Measurements from ENCODE around the gene PSMA8.
"Not testable (repeated sequence)": the region's sequence is repeated elsewhere in the genome, so short reads cannot be mapped to it uniquely, and the experiment has no call there.

Gene PSMA8

GRCh38 chr18:26133652-26134051, at the start of gene PSMA8:
Gene PSMA8, plus strand, starts transcription at chr18:26133869. Its CDS starts 97 bp downstream, at chr18:26133966.
- peak; percentile 39 for DNase-seq

- no peak for DNase-seq
Observed at GRCh38 chr18:26085056-26085455, 48.6 kb upstream of the PSMA8 start.

GRCh38 chr18:26086959-26087358, 46.7 kb upstream of the PSMA8 start:
- DNase-seq = no peak

DNA sequence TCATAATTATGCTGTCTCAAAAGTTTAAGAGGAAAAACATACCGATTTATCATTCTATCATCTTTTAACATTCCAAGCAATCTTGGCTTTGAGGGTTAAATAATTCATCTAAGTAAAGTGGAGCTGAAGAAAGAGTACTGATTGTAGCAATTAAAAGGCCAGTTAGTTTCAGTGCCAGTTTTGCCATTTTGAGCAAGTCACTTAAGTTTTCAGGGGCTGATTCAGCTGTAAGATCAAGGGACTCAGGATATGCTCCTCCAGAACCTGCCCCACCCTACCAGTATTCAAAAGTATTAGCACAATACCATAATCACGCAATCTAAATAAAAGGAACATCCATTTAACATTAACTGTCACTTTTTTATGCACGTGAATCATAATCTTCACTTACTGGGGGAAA, 45.2 kb upstream of the PSMA8 start:
- DNase-seq = no peak

DNA sequence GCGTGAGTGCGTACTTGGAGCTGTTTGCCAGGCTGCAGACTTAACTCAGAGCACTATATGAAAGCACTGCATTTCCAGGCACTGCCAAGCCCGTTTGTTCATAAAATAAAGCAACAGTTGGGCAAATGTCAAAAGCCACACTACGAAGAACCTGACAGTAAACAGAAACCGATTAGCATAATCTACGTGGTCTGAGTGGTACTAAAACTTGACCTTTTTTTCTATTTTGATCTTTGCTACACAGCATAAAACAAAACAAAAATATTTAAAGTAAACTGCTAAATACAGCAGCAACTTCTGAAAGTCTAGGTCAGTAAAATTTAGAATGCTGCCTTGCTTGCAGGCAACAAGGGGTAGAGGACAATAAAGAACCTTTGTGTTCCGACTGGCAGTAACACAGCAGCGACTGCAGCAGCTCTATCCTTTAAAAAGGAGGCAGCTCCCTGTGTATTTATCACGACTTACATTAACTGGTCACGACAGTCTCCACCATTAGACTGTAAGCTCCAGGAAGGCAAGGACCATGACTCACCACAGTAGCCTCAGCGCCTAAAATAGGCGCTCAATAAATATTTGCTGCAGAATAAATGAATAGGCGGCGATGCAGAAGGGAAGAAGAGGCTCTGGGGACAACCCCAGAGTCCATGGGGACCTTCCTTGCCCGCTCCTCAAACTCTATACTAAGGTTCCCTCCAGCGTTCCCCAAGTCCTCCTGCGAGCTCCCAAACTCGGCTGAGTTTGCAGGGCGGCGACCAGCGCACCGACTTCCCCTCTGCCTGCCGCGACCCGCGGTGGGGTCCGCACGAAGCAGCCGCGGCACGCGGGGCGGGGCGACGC, 44.2 kb upstream of the PSMA8 start:
- DNase-seq = peak; percentile 11

- peak; percentile 90 for DNase-seq
Observed at GRCh38 chr18:26090130-26091046, 43.3 kb upstream of the PSMA8 start, which contains the start of gene SS18. Gene SS18, minus strand, starts transcription at chr18:26090613. Its CDS starts 44 bp downstream, at chr18:26090569.

GRCh38 chr18:26091047-26091630, 42.5 kb upstream of the PSMA8 start:
- DNase-seq = no peak

DNA sequence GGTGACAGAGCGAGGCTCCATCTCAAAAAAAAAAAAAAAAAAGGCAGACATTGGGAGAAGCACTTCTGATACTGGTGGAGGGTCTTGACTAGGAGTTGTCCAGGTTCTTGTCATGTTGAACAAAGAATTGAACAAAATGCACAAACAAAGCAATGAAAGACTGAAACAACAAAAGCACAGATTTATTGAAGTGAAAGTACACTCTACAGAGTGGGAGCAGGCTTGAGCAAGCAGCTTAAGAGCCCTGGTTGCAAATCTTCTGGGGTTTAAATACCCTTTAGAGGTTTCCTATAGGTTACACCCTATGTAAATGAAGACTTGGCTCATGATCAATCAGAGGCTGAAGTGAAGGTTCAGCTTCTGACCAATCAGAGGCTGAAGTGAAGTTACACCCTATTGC, 36.8 kb upstream of the PSMA8 start:
- DNase-seq = no peak

GRCh38 chr18:26097563-26097962, 36.1 kb upstream of the PSMA8 start:
- no peak for DNase-seq

DNA sequence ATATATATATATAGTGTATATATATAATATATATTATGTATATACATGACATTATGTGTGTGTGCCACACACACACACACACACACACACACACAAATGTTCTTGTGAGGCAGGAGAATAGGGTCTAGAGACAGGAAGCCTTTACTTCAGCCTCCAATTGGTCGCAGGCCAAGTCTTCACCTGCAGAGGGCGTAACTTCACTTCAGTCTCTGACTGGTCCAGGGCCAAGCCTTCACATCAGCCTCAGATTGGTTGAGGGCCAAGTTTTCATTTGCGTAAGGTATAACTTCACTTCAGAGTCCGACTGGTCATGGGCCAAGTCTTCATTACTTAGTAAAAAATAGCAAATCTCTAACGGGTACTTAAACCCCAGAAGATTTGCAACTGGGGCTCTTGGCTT, 30.1 kb upstream of the PSMA8 start:
- DNase-seq = peak; percentile 33

DNA sequence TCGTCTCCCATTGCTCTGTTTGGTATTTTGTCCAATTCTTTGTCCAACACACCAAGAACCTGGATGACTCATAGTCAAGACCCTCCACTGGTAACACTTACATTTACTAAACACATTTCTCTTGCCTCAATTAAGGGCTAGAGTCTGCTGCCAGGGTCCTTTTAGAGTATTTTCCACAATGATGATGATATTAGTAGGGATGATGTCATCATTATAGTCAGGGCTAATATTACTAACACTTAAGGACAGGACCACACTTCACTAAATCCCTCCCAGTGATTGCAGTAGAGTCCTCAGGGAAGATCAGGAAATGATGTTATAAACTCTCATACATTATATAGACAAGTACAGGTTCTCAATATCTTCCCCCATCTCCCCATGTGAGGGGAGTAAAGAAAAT, 29.6 kb upstream of the PSMA8 start:
- no peak for DNase-seq

- DNase-seq = no peak
Observed at GRCh38 chr18:26119246-26119645, 14.4 kb upstream of the PSMA8 start.

DNA sequence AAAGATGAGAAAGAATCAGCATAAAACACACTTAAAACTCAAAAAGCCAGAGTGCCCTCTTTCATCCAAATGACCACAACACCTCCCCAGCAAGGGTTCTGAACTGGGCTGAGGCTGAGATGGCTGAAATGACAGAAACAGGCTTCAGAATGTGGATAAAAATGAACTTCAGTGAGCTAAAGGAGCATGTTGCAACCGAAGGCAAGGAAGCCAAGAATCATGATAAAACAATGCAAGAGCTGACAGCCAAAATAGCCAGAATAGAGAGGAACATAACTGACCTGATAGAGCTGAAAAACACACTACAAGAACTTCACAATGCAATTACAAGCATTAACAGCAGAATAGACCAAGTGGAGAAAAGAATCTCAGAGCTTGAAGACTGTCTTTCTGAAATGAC, 12.2 kb upstream of the PSMA8 start:
- no peak for DNase-seq

DNA sequence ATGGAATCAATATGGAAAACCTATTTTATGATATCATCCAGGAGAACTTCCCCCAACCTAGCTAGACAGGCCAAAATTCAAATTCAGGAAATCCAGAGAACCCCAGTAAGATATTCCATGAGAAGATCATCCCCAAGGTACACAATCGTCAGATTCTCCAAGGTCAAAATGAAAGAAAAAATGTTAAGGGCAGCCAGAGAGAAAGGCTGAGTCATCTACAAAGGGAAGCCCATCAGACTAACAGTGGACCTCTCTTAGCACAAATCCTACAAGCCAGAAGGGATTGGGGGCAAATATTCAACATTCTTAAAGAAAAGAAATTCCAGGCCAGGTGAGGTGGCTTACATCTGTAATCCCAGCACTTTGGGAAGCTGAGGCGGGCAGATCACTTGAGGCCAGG, 11.7 kb upstream of the PSMA8 start:
- not testable (repeated sequence) for DNase-seq

GRCh38 chr18:26127786-26128185, 5.9 kb upstream of the PSMA8 start:
- no peak for DNase-seq

GRCh38 chr18:26128192-26128591, 5.5 kb upstream of the PSMA8 start:
- DNase-seq = not testable (repeated sequence)

- DNase-seq = no peak
Observed at GRCh38 chr18:26134107-26134506, 438 bp downstream of the PSMA8 start.

- no peak for DNase-seq
Observed at GRCh38 chr18:26135548-26135947, 1.9 kb downstream of the PSMA8 start.

DNA sequence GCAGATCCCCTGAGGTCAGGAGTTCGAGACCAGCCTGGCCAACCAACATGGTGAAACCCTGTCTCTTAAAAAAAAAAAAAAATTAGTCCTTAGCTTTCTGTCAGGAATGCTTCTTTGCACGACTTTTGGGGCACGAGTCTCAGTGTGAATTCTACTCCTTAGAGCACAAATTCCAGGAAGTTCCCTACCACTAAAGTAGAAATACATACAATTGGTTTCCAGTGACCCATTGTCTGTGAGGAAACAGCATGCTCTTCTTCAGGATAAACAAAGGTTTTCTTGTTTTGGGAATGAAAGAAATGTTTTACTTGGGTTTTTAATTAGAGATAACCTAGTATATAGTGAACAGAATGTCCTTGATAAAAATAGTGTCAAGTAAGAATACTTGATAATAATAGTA, 23.7 kb downstream of the PSMA8 start:
- DNase-seq = no peak

DNA sequence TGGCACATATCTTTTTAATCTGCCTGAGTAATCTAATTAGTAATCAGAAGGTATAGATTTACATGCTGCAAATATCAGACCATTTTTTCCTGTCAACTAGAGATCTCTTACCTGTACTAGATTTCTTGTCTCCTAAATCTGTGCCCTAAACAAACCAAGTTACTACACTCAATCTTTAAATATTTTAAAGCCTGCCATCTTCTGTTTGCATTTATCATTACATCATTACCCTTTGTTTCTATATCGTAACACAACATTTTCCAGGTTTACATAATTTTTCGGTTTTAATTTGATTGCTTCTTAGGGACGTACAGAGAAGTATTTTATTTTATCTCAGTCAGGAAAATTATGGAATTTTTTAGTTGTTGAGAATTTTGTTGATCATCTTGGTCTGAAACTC, 25.7 kb downstream of the PSMA8 start:
- no peak for DNase-seq

GRCh38 chr18:26164571-26164970, 30.9 kb downstream of the PSMA8 start:
- no peak for DNase-seq

- DNase-seq = not testable (repeated sequence)
Observed at GRCh38 chr18:26167592-26167991, 33.9 kb downstream of the PSMA8 start.

DNA sequence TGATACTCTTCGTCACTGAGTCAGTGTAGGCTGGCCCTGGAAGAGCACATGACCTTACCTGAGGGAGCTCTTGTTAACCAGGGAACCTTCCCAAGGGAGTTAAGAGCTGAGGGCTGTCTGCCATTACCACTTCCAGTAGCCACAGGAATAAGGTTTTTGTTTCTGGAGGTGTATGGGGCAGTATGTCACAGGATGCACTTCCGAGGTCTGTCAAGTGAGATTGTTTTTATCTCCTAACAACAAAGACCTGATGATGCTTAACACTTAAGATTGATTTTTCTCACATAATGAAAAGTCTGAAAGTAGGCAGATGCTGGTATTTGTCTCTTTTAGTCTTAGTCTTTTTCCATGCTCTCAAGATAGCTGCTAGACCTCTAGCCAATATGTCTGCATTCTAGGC, 41.8 kb downstream of the PSMA8 start:
- no peak for DNase-seq

Measured in stimulated activated CD4-positive, alpha-beta T cell treated with anti-CD3 and anti-CD28 coated beads, Interleukin-4, amount 100 ng/mL, for 24 hours (primary cell).